Measurements from ENCODE around the gene NUDT21.
"Not testable (repeated sequence)": the region's sequence is repeated elsewhere in the genome, so short reads cannot be mapped to it uniquely, and the experiment has no call there.

NUDT21 gene

DNA sequence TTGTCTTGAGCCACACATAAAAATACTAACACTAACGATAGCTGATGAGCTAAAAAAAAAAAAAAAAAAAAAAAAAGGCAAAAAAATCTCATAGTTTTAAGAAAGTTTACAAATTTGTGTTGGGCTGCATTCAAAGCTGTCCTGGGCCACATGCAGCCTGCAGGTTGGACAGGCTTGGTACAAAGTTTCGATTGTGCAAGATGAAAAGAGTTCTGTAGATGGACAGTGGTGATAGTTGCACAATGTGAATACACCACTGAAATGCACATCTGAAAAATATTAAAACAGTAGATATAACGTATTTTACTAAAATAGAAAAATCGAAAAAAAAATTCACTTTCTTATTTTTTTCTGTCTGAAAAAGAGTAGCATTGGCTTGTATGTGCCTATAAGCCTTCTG, 68.7 kb downstream of the NUDT21 start:
- no peak for DNase-seq (ENCODE audit: extremely low read depth in 1 of 2, low read depth in 1 of 2)

DNA sequence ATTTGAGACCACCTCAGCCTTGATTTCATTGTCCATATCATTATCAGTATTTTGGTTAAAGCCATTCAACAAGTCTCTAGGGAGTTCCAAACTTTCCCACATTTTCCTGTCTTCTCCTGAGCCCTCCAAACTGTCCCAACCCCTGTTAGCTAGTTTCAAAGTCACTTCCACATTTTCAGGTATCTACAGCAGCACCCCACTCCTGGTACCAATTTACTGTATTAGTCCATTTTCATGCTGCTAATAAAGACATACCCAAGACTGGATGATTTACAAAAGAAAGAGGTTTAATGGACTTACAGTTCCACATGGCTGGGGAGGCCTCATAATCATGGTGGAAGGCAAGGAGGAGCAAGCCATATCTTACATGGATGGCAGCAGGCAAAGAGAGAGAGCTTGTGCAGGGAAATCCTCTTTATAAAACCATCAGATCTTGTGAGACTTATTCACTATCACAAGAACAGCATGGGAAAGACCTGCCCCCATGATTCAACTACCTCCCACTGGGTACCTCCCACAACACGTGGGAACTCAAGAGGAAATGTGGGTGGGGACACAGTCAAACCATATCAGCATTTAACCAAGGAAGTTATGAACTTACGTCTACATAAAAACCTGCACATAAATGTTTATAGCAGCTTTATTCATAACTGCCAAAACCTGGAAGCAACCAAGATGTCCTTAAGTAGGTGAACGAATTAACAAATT, 70.2 kb downstream of the NUDT21 start:
- not testable (repeated sequence) for DNase-seq (ENCODE audit: extremely low read depth in 1 of 2, low read depth in 1 of 2)

Measured in stimulated activated CD8-positive, alpha-beta memory T cell treated with anti-CD3 and anti-CD28 coated beads, Interleukin-7, amount 100 ng/mL, for 48 hours (primary cell).